ENCODE results near the gene NBAS. TPM values are rescaled to one million over a fixed set of nuclear protein-coding genes. Genes with fewer than 3 reads are reported as not detected.

The NBAS gene
- total and polyA plus RNA-seq, 9 of the 15 experiments (the other 6 are each of a cell fraction or from before 2014, with no cell fraction given): 15.3 to 94.4 (median 69.9) TPM

DNA sequence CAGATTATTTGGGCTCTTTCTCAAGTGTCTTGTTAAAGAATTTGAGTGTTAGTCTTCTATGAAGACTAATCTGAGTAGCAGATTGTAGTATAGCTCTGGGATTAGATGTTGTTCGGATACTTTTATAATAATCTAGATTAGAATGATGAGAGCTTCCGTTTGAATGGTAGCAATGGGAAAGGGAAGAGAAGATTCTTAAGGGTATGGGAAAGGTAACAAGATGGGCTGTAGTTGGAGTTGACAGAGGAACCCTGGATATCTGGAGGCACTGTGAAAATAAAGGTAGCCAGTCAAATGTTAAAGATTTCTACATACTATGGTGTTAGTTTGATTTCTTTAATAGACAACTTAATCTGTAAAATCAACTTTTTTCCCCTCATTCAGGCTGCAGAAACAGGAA lies 35.2 kb upstream of the NBAS start:
- Histone ChIP-seq H3K9me1 (ENCODE audit: control insufficient read depth, insufficient read depth, low read length) (no peaks in the 10 kb centered on the region), H2AFZ (ENCODE audit: low read depth, low read length) (no peak overlapping the region), H3K79me2 (ENCODE audit: control insufficient read depth, insufficient read depth, low read length) (peaks cover 58% of the 10 kb centered on the region), H3K36me3 (ENCODE audit: control insufficient read depth, insufficient read depth, low read length) (peaks cover 70% of the 10 kb centered on the region), H3K4me2 (ENCODE audit: insufficient read depth, low read length) (no peak overlapping the region), H3K9ac (ENCODE audit: insufficient read depth in 1 of 2, low read depth in 2 of 2, low read length in 2 of 2) (no peak overlapping the region), H3K9me3 (replicated peaks; ENCODE audit: control insufficient read depth, insufficient read depth, low read depth, low read length) (no peaks in the 10 kb centered on the region), H4K20me1 (replicated peaks; ENCODE audit: control insufficient read depth, insufficient read depth, low read length) (no peaks in the 10 kb centered on the region), H3K27me3 (ENCODE audit: control insufficient read depth in 2 of 2, insufficient read depth in 2 of 2, low read length in 2 of 2) (no peaks in the 10 kb centered on the region), H3K27ac (ENCODE audit: extremely low read depth, low read depth, low read length) (no peak overlapping the region), H3K4me1 (replicated peaks in 1 of 2; ENCODE audit: control insufficient read depth in 2 of 2, insufficient read depth in 2 of 2, low read length in 2 of 2) (peaks cover 3 to 8% of the 10 kb centered on the region in 2 experiments; a peak in 4 of 5 replicates), H3K4me3 (no peak overlapping the region)
- ChIA-PET CTCF (ENCODE audit: low intra/inter-chr PET ratio) (no interaction called here), POLR2A (no interaction called here)
- intact Hi-C loops (cut with micrococcal nuclease): no loop called here
- in situ Hi-C loops (cut with MboI): loop anchor here (25.0 kb wide), 1 partner anchor 684 kb away; no protein-coding TSS in a partner anchor
- BruUV-seq (replicated peaks): no TSS peak
- ATAC-seq (no peak), DNase-seq (ENCODE audit: extremely low read depth in 1 of 4, low spot score in 3 of 4) (no peak), FAIRE-seq (no peak)
- WGBS (ENCODE audit: insufficient coverage, low coverage, missing lambda C conversion rate): 81% methylated on average over 2 of the region's 2 CpGs
- TF ChIP-seq SPI1 (IDR thresholded peaks at IDR 0.05; ENCODE audit: borderline replicate concordance, low read depth, low read length): 0 out of 2 replicates have a peak, but pooled peaks have one; percentile 11
- TF ChIP-seq NR2C2 (CRISPR knock-in tag; IDR thresholded peaks at IDR 0.05): no peak
- no peak for TF ChIP-seq NR2C2 (tag; IDR thresholded peaks at IDR 0.05)
- TF ChIP-seq ELF4 (CRISPR knock-in tag; IDR thresholded peaks at IDR 0.05): no peak
- TF ChIP-seq NR1H2 (CRISPR knock-in tag; IDR thresholded peaks at IDR 0.05): no peak

GRCh38 chr2:15595936-15596335 lies 34.8 kb upstream of the NBAS start:
- FAIRE-seq: no peak
- Histone ChIP-seq H3K36me3 (ENCODE audit: control insufficient read depth, insufficient read depth, low read length) (peaks cover 66% of the 10 kb centered on the region), H3K4me1 (replicated peaks in 1 of 2; ENCODE audit: control insufficient read depth in 2 of 2, insufficient read depth in 2 of 2, low read length in 2 of 2) (peaks cover 3 to 11% of the 10 kb centered on the region in 2 experiments; a peak in 4 of 5 replicates), H3K79me2 (ENCODE audit: control insufficient read depth, insufficient read depth, low read length) (peaks cover 62% of the 10 kb centered on the region), H3K4me3 (no peak overlapping the region), H3K9me3 (replicated peaks; ENCODE audit: control insufficient read depth, insufficient read depth, low read depth, low read length) (no peaks in the 10 kb centered on the region), H3K9ac (ENCODE audit: insufficient read depth in 1 of 2, low read depth in 2 of 2, low read length in 2 of 2) (no peak overlapping the region), H4K20me1 (replicated peaks; ENCODE audit: control insufficient read depth, insufficient read depth, low read length) (no peaks in the 10 kb centered on the region), H3K4me2 (ENCODE audit: insufficient read depth, low read length) (no peak overlapping the region), H3K9me1 (ENCODE audit: control insufficient read depth, insufficient read depth, low read length) (no peaks in the 10 kb centered on the region), H3K27me3 (ENCODE audit: control insufficient read depth in 2 of 2, insufficient read depth in 2 of 2, low read length in 2 of 2) (no peaks in the 10 kb centered on the region), H2AFZ (ENCODE audit: low read depth, low read length) (no peak overlapping the region), H3K27ac (ENCODE audit: extremely low read depth, low read depth, low read length) (no peak overlapping the region)
- ChIA-PET CTCF (ENCODE audit: low intra/inter-chr PET ratio) (no interaction called here), POLR2A (no interaction called here)
- WGBS (ENCODE audit: insufficient coverage, low coverage, missing lambda C conversion rate): 98% methylated on average over 4 of the region's 4 CpGs
- ATAC-seq: no peak
- in situ Hi-C loops (cut with MboI): loop anchor here (25.0 kb wide), 1 partner anchor 684 kb away; no protein-coding TSS in a partner anchor
- intact Hi-C loops (cut with micrococcal nuclease): no loop called here
- peak; percentile 98 for TF ChIP-seq ZNF121 (CRISPR knock-in tag; conservative IDR thresholded peaks at IDR 0.05)
- TF ChIP-seq RBM25 (IDR thresholded peaks at IDR 0.05; ENCODE audit: low read depth, low read length, severe bottlenecking): peak; percentile 27
- no peak for TF ChIP-seq SMAD4 (CRISPR knock-in tag; conservative IDR thresholded peaks at IDR 0.05)
- no peak for DNase-seq (ENCODE audit: extremely low read depth in 1 of 4, low spot score in 3 of 4)
- BruUV-seq (replicated peaks): no TSS peak

Data from K562 (cell line).